ENCODE data around the gene PPP1R13L.
A peak's percentile ranks its signal among the peaks of the same experiment; 100 is the strongest.
"Not testable (repeated sequence)": the region's sequence is repeated elsewhere in the genome, so short reads cannot be mapped to it uniquely, and the experiment has no call there.

The PPP1R13L gene

GRCh38 chr19:45404557-45405434, at the start of gene PPP1R13L:
Gene PPP1R13L, minus strand, starts transcription at chr19:45405069. Its CDS starts 6,751 bp downstream, at chr19:45398318.
- peak; percentile 34 for DNase-seq (ENCODE audit: low read depth)

- no peak for DNase-seq (ENCODE audit: low read depth)
Observed at GRCh38 chr19:45451850-45452387, 47.0 kb upstream of the PPP1R13L start.

GRCh38 chr19:45451131-45451849, 46.4 kb upstream of the PPP1R13L start:
- no peak for DNase-seq (ENCODE audit: low read depth)

- DNase-seq (ENCODE audit: low read depth): no peak
Observed at GRCh38 chr19:45450012-45450333, 45.1 kb upstream of the PPP1R13L start.

- DNase-seq (ENCODE audit: low read depth): no peak
Observed at GRCh38 chr19:45448887-45449299, 44.0 kb upstream of the PPP1R13L start.

GRCh38 chr19:45448425-45448756, 43.5 kb upstream of the PPP1R13L start:
- DNase-seq (ENCODE audit: low read depth): no peak

- DNase-seq (ENCODE audit: low read depth): no peak
Observed at GRCh38 chr19:45446944-45447343, 42.1 kb upstream of the PPP1R13L start.

- no peak for DNase-seq (ENCODE audit: low read depth)
Observed at GRCh38 chr19:45446295-45446694, 41.4 kb upstream of the PPP1R13L start.

GRCh38 chr19:45445139-45445538, 40.3 kb upstream of the PPP1R13L start:
- no peak for DNase-seq (ENCODE audit: low read depth)

GRCh38 chr19:45444318-45445041, 39.6 kb upstream of the PPP1R13L start:
- DNase-seq (ENCODE audit: low read depth): peak; percentile 80

- DNase-seq (ENCODE audit: low read depth): peak; percentile 71
Observed at GRCh38 chr19:45443462-45444317, 38.8 kb upstream of the PPP1R13L start.

GRCh38 chr19:45442778-45443461, 38.1 kb upstream of the PPP1R13L start:
- no peak for DNase-seq (ENCODE audit: low read depth)

- no peak for DNase-seq (ENCODE audit: low read depth)
Observed at GRCh38 chr19:45442408-45442777, 37.5 kb upstream of the PPP1R13L start.

- no peak for DNase-seq (ENCODE audit: low read depth)
Observed at GRCh38 chr19:45440873-45441654, 36.2 kb upstream of the PPP1R13L start.

- no peak for DNase-seq (ENCODE audit: low read depth)
Observed at GRCh38 chr19:45440259-45440638, 35.4 kb upstream of the PPP1R13L start.

GRCh38 chr19:45439569-45440258, 34.8 kb upstream of the PPP1R13L start:
- no peak for DNase-seq (ENCODE audit: low read depth)

- no peak for DNase-seq (ENCODE audit: low read depth)
Observed at GRCh38 chr19:45439190-45439568, 34.3 kb upstream of the PPP1R13L start.

GRCh38 chr19:45437328-45437727, 32.5 kb upstream of the PPP1R13L start:
- DNase-seq (ENCODE audit: low read depth): no peak

- DNase-seq (ENCODE audit: low read depth): not testable (repeated sequence)
Observed at GRCh38 chr19:45432543-45432942, 27.7 kb upstream of the PPP1R13L start.

GRCh38 chr19:45431008-45431407, 26.1 kb upstream of the PPP1R13L start:
- peak; percentile 71 for DNase-seq (ENCODE audit: low read depth)

Data from fibroblast of the conjunctiva (primary cell).